GM12878 (cell line): ENCODE measurements around the gene PGLYRP1.

Source experiments
- CHD4 ChIP-seq: fragments of 200-600 bp; sonication (generic); IDR thresholded peaks from 2 replicates; pipeline ENCODE4 v1.6.1; 2016; ENCODE audit warnings: mild to moderate bottlenecking
- SP1 ChIP-seq: IDR thresholded peaks from one replicate; pipeline ENCODE4 v1.6.1; 2011; ENCODE audit warnings: low read depth, low read length
- TF ChIP-seq, protein P1 (sequence below): IDR thresholded peaks from 2 replicates; pipeline ENCODE4 v1.6.1; 2012; ENCODE audit warnings: mild to moderate bottlenecking, low read depth, low read length
- TF ChIP-seq, protein P2 (sequence below): fragments of 450-650 bp; formaldehyde crosslinking; IDR thresholded peaks from 2 replicates; pipeline ENCODE4 v1.4.0; 2020; ENCODE audit warnings: mild to moderate bottlenecking, moderate library complexity
- TF ChIP-seq, protein P3 (sequence below), 3 experiments: IDR thresholded peaks in 2 of 3; conservative IDR thresholded peaks in 1 of 3; 2 replicates each; pipeline ENCODE4 v1.5.1; 2011; ENCODE audit warnings: low read depth in 3 of 3, low read length in 3 of 3, mild to moderate bottlenecking in 3 of 3, control low read depth in 2 of 3, moderate library complexity in 2 of 3, inconsistent platforms in 1 of 3, mixed read lengths in 1 of 3; ENCODE audit not compliant: control insufficient read depth in 2 of 3, insufficient read depth in 1 of 3; ENCODE audit errors: extremely low read depth in 1 of 3
- TF ChIP-seq, protein P4 (sequence below): IDR thresholded peaks from 2 replicates; pipeline ENCODE4 v1.6.1; 2011; ENCODE audit warnings: low read depth, mild to moderate bottlenecking, low read length, moderate library complexity, borderline replicate concordance; ENCODE audit errors: extremely low read depth

DNA sequence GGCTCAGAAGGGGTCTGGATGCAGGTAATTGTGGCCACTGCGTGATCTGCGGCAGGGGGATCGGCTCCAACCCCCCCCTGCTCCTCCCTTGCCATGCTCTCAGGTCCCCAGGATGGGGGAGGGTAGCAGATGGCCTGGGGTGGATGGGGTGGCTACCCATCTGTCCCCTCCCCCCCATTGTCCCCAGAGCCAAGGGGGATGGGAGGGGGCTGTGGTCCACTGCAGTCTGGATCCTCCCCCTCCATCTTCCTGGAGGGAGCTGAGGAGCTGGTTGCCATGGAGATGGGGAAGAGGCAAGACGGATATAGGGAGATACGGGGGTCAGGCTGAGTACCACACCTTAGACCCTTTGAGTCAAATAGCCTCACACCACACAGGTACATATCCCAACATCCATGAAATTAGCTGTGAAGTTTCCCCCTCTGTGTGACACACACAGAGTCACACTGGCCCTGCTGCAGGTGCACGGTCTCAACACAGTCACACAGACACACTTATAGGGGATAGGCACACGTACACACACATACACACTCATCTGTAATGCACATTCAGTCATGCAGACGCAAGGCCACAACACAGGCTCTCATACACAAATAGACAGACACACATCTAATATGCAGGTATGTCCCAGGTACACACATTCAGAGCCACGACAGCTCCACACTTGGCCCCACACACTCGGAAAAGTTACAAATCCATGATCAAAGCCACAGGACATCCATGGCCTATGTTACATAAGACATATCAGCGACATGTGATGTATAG lies 47.4 kb downstream of the PGLYRP1 start:
- TF ChIP-seq SP1 (no peak), CHD4 (no peak)
- TF ChIP-seq, protein P1, sequence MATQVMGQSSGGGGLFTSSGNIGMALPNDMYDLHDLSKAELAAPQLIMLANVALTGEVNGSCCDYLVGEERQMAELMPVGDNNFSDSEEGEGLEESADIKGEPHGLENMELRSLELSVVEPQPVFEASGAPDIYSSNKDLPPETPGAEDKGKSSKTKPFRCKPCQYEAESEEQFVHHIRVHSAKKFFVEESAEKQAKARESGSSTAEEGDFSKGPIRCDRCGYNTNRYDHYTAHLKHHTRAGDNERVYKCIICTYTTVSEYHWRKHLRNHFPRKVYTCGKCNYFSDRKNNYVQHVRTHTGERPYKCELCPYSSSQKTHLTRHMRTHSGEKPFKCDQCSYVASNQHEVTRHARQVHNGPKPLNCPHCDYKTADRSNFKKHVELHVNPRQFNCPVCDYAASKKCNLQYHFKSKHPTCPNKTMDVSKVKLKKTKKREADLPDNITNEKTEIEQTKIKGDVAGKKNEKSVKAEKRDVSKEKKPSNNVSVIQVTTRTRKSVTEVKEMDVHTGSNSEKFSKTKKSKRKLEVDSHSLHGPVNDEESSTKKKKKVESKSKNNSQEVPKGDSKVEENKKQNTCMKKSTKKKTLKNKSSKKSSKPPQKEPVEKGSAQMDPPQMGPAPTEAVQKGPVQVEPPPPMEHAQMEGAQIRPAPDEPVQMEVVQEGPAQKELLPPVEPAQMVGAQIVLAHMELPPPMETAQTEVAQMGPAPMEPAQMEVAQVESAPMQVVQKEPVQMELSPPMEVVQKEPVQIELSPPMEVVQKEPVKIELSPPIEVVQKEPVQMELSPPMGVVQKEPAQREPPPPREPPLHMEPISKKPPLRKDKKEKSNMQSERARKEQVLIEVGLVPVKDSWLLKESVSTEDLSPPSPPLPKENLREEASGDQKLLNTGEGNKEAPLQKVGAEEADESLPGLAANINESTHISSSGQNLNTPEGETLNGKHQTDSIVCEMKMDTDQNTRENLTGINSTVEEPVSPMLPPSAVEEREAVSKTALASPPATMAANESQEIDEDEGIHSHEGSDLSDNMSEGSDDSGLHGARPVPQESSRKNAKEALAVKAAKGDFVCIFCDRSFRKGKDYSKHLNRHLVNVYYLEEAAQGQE = no peak
- TF ChIP-seq, protein P2, sequence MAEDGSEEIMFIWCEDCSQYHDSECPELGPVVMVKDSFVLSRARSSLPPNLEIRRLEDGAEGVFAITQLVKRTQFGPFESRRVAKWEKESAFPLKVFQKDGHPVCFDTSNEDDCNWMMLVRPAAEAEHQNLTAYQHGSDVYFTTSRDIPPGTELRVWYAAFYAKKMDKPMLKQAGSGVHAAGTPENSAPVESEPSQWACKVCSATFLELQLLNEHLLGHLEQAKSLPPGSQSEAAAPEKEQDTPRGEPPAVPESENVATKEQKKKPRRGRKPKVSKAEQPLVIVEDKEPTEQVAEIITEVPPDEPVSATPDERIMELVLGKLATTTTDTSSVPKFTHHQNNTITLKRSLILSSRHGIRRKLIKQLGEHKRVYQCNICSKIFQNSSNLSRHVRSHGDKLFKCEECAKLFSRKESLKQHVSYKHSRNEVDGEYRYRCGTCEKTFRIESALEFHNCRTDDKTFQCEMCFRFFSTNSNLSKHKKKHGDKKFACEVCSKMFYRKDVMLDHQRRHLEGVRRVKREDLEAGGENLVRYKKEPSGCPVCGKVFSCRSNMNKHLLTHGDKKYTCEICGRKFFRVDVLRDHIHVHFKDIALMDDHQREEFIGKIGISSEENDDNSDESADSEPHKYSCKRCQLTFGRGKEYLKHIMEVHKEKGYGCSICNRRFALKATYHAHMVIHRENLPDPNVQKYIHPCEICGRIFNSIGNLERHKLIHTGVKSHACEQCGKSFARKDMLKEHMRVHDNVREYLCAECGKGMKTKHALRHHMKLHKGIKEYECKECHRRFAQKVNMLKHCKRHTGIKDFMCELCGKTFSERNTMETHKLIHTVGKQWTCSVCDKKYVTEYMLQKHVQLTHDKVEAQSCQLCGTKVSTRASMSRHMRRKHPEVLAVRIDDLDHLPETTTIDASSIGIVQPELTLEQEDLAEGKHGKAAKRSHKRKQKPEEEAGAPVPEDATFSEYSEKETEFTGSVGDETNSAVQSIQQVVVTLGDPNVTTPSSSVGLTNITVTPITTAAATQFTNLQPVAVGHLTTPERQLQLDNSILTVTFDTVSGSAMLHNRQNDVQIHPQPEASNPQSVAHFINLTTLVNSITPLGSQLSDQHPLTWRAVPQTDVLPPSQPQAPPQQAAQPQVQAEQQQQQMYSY (CRISPR knock-in tag) = no peak
- TF ChIP-seq, protein P3, sequence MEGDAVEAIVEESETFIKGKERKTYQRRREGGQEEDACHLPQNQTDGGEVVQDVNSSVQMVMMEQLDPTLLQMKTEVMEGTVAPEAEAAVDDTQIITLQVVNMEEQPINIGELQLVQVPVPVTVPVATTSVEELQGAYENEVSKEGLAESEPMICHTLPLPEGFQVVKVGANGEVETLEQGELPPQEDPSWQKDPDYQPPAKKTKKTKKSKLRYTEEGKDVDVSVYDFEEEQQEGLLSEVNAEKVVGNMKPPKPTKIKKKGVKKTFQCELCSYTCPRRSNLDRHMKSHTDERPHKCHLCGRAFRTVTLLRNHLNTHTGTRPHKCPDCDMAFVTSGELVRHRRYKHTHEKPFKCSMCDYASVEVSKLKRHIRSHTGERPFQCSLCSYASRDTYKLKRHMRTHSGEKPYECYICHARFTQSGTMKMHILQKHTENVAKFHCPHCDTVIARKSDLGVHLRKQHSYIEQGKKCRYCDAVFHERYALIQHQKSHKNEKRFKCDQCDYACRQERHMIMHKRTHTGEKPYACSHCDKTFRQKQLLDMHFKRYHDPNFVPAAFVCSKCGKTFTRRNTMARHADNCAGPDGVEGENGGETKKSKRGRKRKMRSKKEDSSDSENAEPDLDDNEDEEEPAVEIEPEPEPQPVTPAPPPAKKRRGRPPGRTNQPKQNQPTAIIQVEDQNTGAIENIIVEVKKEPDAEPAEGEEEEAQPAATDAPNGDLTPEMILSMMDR (IDR thresholded peaks at IDR 0.05 in 2 of 3, conservative IDR thresholded peaks at IDR 0.05 in 1 of 3; ENCODE audit: control insufficient read depth in 2 of 3, extremely low read depth in 1 of 3, insufficient read depth in 1 of 3, low read depth in 3 of 3, low read length in 3 of 3) = no peak
- TF ChIP-seq, protein P4, sequence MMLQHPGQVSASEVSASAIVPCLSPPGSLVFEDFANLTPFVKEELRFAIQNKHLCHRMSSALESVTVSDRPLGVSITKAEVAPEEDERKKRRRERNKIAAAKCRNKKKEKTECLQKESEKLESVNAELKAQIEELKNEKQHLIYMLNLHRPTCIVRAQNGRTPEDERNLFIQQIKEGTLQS = no peak
